T-helper 2 cell treated with Interferon-gamma antibody and Interleukin-4, amounts not matched to agents 5 μg/mL and 100 μg/mL, for 36 hours (primary cell): Measurements from ENCODE around the gene TRABD2B.

Experiments used
- DNase-seq: peaks from one replicate; pipeline ENCODE4 v3.0.0; 2021; ENCODE audit warnings: low spot score
- H3K27ac Mint-ChIP-seq: one replicate; pipeline ENCODE4 v1.8.0; 2021; ENCODE audit warnings: mild to moderate bottlenecking, mixed read lengths
- H3K27me3 Mint-ChIP-seq: one replicate; pipeline ENCODE4 v1.8.0; 2021; ENCODE audit warnings: low read depth, mixed read lengths
- H3K36me3 Mint-ChIP-seq: one replicate; pipeline ENCODE4 v1.8.0; 2021; ENCODE audit warnings: low read depth, mixed read lengths
- H3K4me1 Mint-ChIP-seq: one replicate; pipeline ENCODE4 v1.8.0; 2021; ENCODE audit warnings: low read depth, mixed read lengths
- H3K4me3 Mint-ChIP-seq: one replicate; pipeline ENCODE4 v1.8.0; 2022; ENCODE audit warnings: mild to moderate bottlenecking, moderate library complexity, mixed read lengths
- H3K9me3 Mint-ChIP-seq: one replicate; pipeline ENCODE4 v1.8.0; 2021; ENCODE audit warnings: mixed read lengths

The TRABD2B gene

DNA sequence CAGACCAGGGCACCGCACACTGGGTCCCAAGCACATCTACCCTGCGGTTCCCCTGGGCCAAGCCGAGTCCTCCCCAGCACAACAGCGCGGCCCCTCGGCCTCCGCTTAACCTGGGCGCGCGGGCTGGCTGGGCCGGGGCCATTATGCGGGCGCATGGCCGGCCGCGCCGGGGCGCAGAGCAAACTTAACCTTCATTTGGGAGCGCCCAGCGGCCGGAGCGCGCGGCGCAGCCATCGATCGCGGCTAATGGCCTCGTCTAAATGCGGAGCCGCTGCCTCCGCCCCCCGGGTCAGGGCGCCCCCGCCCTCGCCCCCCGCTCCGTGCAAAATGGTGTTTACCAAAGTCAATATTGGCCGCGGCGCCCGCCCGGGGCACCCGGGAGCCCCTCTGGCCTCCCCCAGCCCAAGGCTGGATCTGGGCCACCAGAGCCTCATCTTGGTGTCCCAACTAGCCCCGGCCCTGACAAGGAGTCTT, 272.1 kb downstream of the TRABD2B start:
- no peak overlapping the region for H3K27ac Mint-ChIP-seq
- H3K9me3 Mint-ChIP-seq, result no peaks in the 10 kb centered on the region
- no peak overlapping the region for H3K4me3 Mint-ChIP-seq
- DNase-seq, result no peak
- H3K36me3 Mint-ChIP-seq, result no peaks in the 10 kb centered on the region
- peaks cover 40% of the 10 kb centered on the region for H3K27me3 Mint-ChIP-seq
- H3K4me1 Mint-ChIP-seq, result peaks cover 3% of the 10 kb centered on the region

- no peaks in the 10 kb centered on the region for H3K36me3 Mint-ChIP-seq
- no peak overlapping the region for H3K4me3 Mint-ChIP-seq
- H3K9me3 Mint-ChIP-seq, result no peaks in the 10 kb centered on the region
- H3K27ac Mint-ChIP-seq, result no peak overlapping the region
- peaks cover 40% of the 10 kb centered on the region for H3K27me3 Mint-ChIP-seq
- DNase-seq, result no peak
- peaks cover 3% of the 10 kb centered on the region for H3K4me1 Mint-ChIP-seq
Measured at GRCh38 chr1:47724432-47724999, 272.7 kb downstream of the TRABD2B start.

DNA sequence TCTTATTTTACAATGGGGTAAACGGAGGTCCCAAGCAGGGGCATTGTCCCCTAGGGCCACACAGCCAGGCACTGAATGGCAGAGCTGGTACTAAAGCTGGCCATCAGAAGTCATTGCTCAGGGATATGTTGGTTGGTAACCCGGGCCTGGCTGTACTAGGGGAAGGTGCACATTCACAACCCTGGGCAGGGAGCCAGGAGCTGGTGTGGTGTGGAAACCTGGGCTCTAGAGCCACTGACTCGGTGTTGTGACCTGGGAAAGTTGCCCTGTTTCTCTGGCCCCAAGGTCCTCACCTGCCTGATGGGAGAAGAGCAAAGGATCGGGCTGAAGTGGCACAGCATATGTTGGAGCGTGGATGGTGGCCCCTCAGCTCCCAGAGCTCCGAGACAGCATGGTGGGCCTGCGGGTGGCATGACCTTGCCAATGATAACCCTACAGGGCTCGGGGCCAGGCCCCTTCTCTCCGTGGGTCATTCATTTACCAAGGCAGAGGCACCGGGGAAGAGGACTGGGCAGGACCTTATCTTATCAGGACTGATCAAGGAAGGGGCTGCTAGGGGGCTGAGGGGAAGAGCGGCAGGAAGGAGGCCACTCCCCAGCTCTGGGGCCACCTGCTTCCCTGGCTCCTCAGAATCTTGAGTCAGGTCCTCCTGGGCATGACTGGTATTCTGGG, 274.1 kb downstream of the TRABD2B start:
- Mint-ChIP-seq H3K36me3 (no peaks in the 10 kb centered on the region), H3K4me3 (no peak overlapping the region), H3K9me3 (no peaks in the 10 kb centered on the region), H3K4me1 (peaks cover 3% of the 10 kb centered on the region), H3K27me3 (peaks cover 42% of the 10 kb centered on the region), H3K27ac (no peak overlapping the region)
- DNase-seq, result no peak

GRCh38 chr1:47722101-47722500, 275.1 kb downstream of the TRABD2B start:
- H3K27me3 Mint-ChIP-seq, result peaks cover 38% of the 10 kb centered on the region
- no peaks in the 10 kb centered on the region for H3K36me3 Mint-ChIP-seq
- no peak for DNase-seq
- no peak overlapping the region for H3K4me3 Mint-ChIP-seq
- H3K9me3 Mint-ChIP-seq, result no peaks in the 10 kb centered on the region
- H3K4me1 Mint-ChIP-seq, result peaks cover 3% of the 10 kb centered on the region
- no peak overlapping the region for H3K27ac Mint-ChIP-seq

DNA sequence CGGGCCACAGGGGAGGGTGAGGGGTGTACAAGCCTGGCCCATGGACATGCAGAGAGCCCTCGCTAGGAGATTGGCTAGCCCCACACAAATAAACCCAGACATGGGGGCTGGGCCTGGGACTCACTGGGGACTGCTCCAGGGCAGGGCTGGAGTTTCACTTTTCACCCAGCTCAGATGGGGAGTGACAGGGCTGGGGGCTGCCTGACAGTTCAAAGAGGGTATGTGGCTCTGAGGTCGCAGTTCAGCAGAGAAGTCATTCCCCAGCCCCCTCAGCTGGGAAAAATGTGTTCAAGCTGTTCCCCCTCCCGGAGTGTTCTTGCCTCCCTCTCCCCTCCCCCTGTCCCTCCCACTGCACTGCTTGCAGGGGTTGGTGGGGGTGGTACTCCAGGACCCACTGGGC, 277.1 kb downstream of the TRABD2B start:
- no peak for DNase-seq
- H3K27ac Mint-ChIP-seq, result no peak overlapping the region
- H3K4me1 Mint-ChIP-seq, result no peaks in the 10 kb centered on the region
- no peaks in the 10 kb centered on the region for H3K9me3 Mint-ChIP-seq
- peaks cover 37% of the 10 kb centered on the region for H3K27me3 Mint-ChIP-seq
- no peaks in the 10 kb centered on the region for H3K36me3 Mint-ChIP-seq
- H3K4me3 Mint-ChIP-seq, result no peak overlapping the region

DNA sequence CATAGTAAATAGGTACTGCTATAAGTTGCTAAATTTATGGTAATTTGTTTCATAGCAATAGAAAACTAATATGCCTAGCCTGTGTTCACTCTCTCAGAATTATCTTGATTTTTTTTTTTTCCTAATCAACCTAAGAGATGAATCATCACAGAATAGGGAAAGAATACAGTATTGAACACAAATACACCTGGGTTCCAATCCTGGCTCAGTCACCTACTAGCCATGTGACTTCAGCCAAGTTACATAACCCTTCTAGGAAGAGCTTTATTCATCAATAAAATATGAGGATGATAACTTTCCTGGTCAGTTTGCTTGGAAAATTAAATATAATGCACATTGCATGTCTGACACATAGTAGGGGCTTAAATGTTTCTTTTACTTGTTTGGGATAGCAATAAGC, 279.8 kb downstream of the TRABD2B start:
- Mint-ChIP-seq H3K9me3 (no peaks in the 10 kb centered on the region), H3K27me3 (peaks cover 39% of the 10 kb centered on the region), H3K36me3 (no peaks in the 10 kb centered on the region)

GRCh38 chr1:47713975-47714767, 283.0 kb downstream of the TRABD2B start:
- no peak overlapping the region for H3K27ac Mint-ChIP-seq
- peaks cover 57% of the 10 kb centered on the region for H3K27me3 Mint-ChIP-seq
- no peaks in the 10 kb centered on the region for H3K9me3 Mint-ChIP-seq
- no peak overlapping the region for H3K4me3 Mint-ChIP-seq
- DNase-seq, result no peak
- H3K36me3 Mint-ChIP-seq, result no peaks in the 10 kb centered on the region
- no peaks in the 10 kb centered on the region for H3K4me1 Mint-ChIP-seq

More for the DNA sequence above, 279.8 kb downstream of the TRABD2B start:
- DNase-seq, result no peak
- H3K4me1 Mint-ChIP-seq, result no peaks in the 10 kb centered on the region
- H3K27ac Mint-ChIP-seq, result no peak overlapping the region
- no peak overlapping the region for H3K4me3 Mint-ChIP-seq

- no peak overlapping the region for H3K4me3 Mint-ChIP-seq
- H3K27me3 Mint-ChIP-seq, result peaks cover 63% of the 10 kb centered on the region
- H3K27ac Mint-ChIP-seq, result no peak overlapping the region
- H3K9me3 Mint-ChIP-seq, result no peaks in the 10 kb centered on the region
- DNase-seq, result no peak
- H3K4me1 Mint-ChIP-seq, result no peaks in the 10 kb centered on the region
- no peaks in the 10 kb centered on the region for H3K36me3 Mint-ChIP-seq
Measured at GRCh38 chr1:47713333-47713953, 283.7 kb downstream of the TRABD2B start.

GRCh38 chr1:47712596-47713299, 284.4 kb downstream of the TRABD2B start:
- no peak overlapping the region for H3K4me3 Mint-ChIP-seq
- H3K4me1 Mint-ChIP-seq, result peaks cover 2% of the 10 kb centered on the region
- no peak for DNase-seq
- peaks cover 67% of the 10 kb centered on the region for H3K27me3 Mint-ChIP-seq
- H3K9me3 Mint-ChIP-seq, result no peaks in the 10 kb centered on the region
- H3K27ac Mint-ChIP-seq, result no peak overlapping the region
- peaks cover 1% of the 10 kb centered on the region for H3K36me3 Mint-ChIP-seq

DNA sequence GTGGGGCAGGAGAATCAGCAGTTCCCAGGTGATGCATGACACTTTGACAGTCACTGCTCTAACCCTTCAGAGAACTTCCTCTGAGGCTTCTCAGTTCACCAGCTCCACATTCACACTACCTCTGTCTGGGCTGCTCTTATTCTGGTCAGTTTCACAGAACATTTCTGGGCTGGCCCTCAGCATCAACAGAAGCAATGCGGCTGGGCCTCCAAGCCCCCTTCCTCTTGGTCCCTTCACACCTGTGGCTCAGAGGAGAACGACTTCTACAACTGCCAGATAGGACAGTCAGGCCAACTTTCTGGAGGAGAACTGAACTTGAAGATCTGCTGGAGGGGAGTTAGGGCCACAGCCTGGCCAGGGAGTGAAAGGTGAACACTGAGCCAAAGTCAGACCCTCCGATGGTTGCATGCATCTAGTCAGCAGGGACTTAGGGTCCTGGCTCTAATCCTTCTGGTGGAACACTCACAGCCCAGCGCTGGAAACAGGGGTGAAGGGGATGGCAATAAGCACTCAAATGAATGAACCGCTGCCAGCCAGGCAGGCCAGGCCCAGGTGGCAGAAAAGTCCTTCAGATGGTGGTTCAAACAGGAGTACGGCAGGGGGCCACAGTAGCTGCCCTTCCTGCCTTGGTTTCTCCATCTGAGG, 285.2 kb downstream of the TRABD2B start:
- Mint-ChIP-seq H3K27ac (no peak overlapping the region), H3K4me3 (no peak overlapping the region), H3K9me3 (no peaks in the 10 kb centered on the region), H3K4me1 (peaks cover 2% of the 10 kb centered on the region), H3K27me3 (peaks cover 73% of the 10 kb centered on the region), H3K36me3 (peaks cover 1% of the 10 kb centered on the region)
- DNase-seq, result no peak

- Mint-ChIP-seq H3K36me3 (peaks cover 1% of the 10 kb centered on the region), H3K4me1 (peaks cover 2% of the 10 kb centered on the region), H3K9me3 (no peaks in the 10 kb centered on the region), H3K27me3 (peaks cover 73% of the 10 kb centered on the region), H3K4me3 (no peak overlapping the region), H3K27ac (no peak overlapping the region)
- DNase-seq, result no peak
Measured at GRCh38 chr1:47711184-47711847, 285.9 kb downstream of the TRABD2B start.
